ENCODE data around the gene HTR2C. TPM values are rescaled to one million over a fixed set of nuclear protein-coding genes. Genes with fewer than 3 reads are reported as not detected.

HTR2C gene
- total and polyA plus RNA-seq, 2 donors (not counting 1 experiment from before 2014, with no cell fraction given): not detected

DNA sequence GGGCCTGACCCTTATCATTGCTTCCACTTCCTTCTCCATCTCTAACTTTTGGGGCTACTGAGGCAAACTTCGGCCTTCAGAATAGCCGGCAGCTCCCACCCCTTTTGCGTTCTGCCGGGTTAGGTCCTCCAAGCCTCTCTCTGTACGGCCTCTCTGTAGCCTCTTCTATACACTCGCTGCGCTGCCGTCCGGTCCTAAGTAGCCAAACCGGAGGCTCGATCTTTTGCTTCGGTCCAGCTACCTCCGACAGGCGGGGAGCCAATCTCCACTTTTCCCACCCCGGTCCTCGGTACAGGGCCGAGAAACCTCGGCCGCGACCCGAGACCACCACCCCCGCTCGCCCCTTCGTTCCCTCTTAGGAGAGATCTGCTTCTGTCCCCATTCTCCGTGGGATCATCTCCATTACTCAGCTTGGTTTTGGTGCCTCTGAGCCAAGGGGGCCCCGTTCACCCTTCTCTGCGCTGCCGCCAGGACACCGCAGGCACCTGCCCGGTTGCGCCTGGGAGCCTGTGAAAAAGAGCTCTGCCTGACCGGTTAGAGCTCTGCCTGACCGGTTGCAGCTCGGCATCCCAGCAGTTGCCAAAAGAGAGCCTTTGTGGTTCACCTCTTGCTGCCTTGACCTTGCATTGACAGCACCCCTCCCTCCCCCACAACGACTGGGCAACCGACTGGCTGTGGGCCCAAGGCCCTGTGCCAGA, 1.0 kb upstream of the HTR2C start:
- peaks cover 0 to 15% (median 0%) of the 10 kb centered on the region in 3 donors for H3K9me3 ChIP-seq (ENCODE audit: control extremely low read depth in 1 of 3, control insufficient read depth in 2 of 3, insufficient read depth in 1 of 3, low read length in 2 of 3)
- Mint-ChIP-seq H3K9me3 (ENCODE audit: insufficient read depth) (no peaks in the 10 kb centered on the region), H3K4me1 (peaks cover 3% of the 10 kb centered on the region), H3K4me3 (no peak overlapping the region), H3K27me3 (peaks cover 22% of the 10 kb centered on the region), H3K27ac (no peak overlapping the region)
- ChIA-PET CTCF (no interaction called here), POLR2A (no interaction called here)
- 20% methylated on average over 19 of the region's 36 CpGs for WGBS (ENCODE audit: insufficient coverage)
- H3K36me3 ChIP-seq (replicated peaks in 1 of 2; ENCODE audit: control extremely low read depth in 1 of 2, control insufficient read depth in 1 of 2, extremely low read depth in 1 of 2, insufficient read depth in 2 of 2, low read length in 1 of 2): no peaks in the 10 kb centered on the region
- no peak for DNase-seq
- no peak overlapping the region for H2AFZ ChIP-seq (ENCODE audit: insufficient read depth, low read depth, low read length, poor library complexity, severe bottlenecking)
- no peak overlapping the region for H3K27ac ChIP-seq (ENCODE audit: low read length in 2 of 2)
- no peaks in the 10 kb centered on the region for H3K4me1 ChIP-seq (ENCODE audit: control insufficient read depth in 2 of 2, insufficient read depth in 2 of 2, low read length in 2 of 2)
- TF ChIP-seq, protein P1, sequence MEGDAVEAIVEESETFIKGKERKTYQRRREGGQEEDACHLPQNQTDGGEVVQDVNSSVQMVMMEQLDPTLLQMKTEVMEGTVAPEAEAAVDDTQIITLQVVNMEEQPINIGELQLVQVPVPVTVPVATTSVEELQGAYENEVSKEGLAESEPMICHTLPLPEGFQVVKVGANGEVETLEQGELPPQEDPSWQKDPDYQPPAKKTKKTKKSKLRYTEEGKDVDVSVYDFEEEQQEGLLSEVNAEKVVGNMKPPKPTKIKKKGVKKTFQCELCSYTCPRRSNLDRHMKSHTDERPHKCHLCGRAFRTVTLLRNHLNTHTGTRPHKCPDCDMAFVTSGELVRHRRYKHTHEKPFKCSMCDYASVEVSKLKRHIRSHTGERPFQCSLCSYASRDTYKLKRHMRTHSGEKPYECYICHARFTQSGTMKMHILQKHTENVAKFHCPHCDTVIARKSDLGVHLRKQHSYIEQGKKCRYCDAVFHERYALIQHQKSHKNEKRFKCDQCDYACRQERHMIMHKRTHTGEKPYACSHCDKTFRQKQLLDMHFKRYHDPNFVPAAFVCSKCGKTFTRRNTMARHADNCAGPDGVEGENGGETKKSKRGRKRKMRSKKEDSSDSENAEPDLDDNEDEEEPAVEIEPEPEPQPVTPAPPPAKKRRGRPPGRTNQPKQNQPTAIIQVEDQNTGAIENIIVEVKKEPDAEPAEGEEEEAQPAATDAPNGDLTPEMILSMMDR (IDR thresholded peaks at IDR 0.05): no peak
- TF ChIP-seq EZH2 (IDR thresholded peaks at IDR 0.05; ENCODE audit: borderline replicate concordance, insufficient read depth, low read depth, low read length, poor library complexity, severe bottlenecking): no peak
- H3K79me2 ChIP-seq (ENCODE audit: control insufficient read depth, insufficient read depth, low read length): no peaks in the 10 kb centered on the region
- no peak overlapping the region for H3K4me3 ChIP-seq (ENCODE audit: control extremely low read depth in 1 of 5, extremely low read depth in 1 of 5, insufficient read depth in 1 of 5, low read depth in 2 of 5, low read length in 4 of 5)
- H3K27me3 ChIP-seq (replicated peaks in 1 of 4; ENCODE audit: control extremely low read depth in 1 of 4, control insufficient read depth in 3 of 4, insufficient read depth in 4 of 4, low read length in 3 of 4): peaks cover 0 to 14% (median 6%) of the 10 kb centered on the region in 4 experiments
- no peak overlapping the region for H3K9ac ChIP-seq (ENCODE audit: low read length)
- ATAC-seq (ENCODE audit: low read depth): no peak
- H3K4me2 ChIP-seq (replicated peaks; ENCODE audit: low read depth, low read length, poor library complexity, severe bottlenecking): no peak overlapping the region
- no peaks in the 10 kb centered on the region for H4K20me1 ChIP-seq (ENCODE audit: control insufficient read depth, insufficient read depth, low read length, poor library complexity, severe bottlenecking)
- intact Hi-C loops (cut with micrococcal nuclease): no loop called here

GRCh38 chrX:114584375-114584943, 573 bp downstream of the HTR2C start:
- Mint-ChIP-seq H3K4me3 (no peak overlapping the region), H3K9me3 (ENCODE audit: insufficient read depth) (no peaks in the 10 kb centered on the region), H3K4me1 (peaks cover 3% of the 10 kb centered on the region), H3K27ac (no peak overlapping the region), H3K27me3 (peaks cover 24% of the 10 kb centered on the region)
- peaks cover 0 to 12% (median 6%) of the 10 kb centered on the region in 4 experiments for H3K27me3 ChIP-seq (replicated peaks in 1 of 4; ENCODE audit: control extremely low read depth in 1 of 4, control insufficient read depth in 3 of 4, insufficient read depth in 4 of 4, low read length in 3 of 4)
- no peak overlapping the region for H3K4me2 ChIP-seq (replicated peaks; ENCODE audit: low read depth, low read length, poor library complexity, severe bottlenecking)
- ATAC-seq (ENCODE audit: low read depth) (no peak), DNase-seq (no peak)
- ChIA-PET POLR2A (no interaction called here), CTCF (no interaction called here)
- no peaks in the 10 kb centered on the region for H4K20me1 ChIP-seq (ENCODE audit: control insufficient read depth, insufficient read depth, low read length, poor library complexity, severe bottlenecking)
- H3K79me2 ChIP-seq (ENCODE audit: control insufficient read depth, insufficient read depth, low read length): no peaks in the 10 kb centered on the region
- intact Hi-C loops (cut with micrococcal nuclease): no loop called here
- no peak overlapping the region for H3K4me3 ChIP-seq (ENCODE audit: control extremely low read depth in 1 of 5, extremely low read depth in 1 of 5, insufficient read depth in 1 of 5, low read depth in 2 of 5, low read length in 4 of 5)
- H2AFZ ChIP-seq (ENCODE audit: insufficient read depth, low read depth, low read length, poor library complexity, severe bottlenecking): no peak overlapping the region
- H3K9me3 ChIP-seq (ENCODE audit: control extremely low read depth in 1 of 3, control insufficient read depth in 2 of 3, insufficient read depth in 1 of 3, low read length in 2 of 3): peaks cover 0 to 15% (median 0%) of the 10 kb centered on the region in 3 donors
- H3K4me1 ChIP-seq (ENCODE audit: control insufficient read depth in 2 of 2, insufficient read depth in 2 of 2, low read length in 2 of 2): no peaks in the 10 kb centered on the region
- TF ChIP-seq, protein P1 (IDR thresholded peaks at IDR 0.05): no peak
- no peak for TF ChIP-seq EZH2 (IDR thresholded peaks at IDR 0.05; ENCODE audit: borderline replicate concordance, insufficient read depth, low read depth, low read length, poor library complexity, severe bottlenecking)
- no peak overlapping the region for H3K27ac ChIP-seq (ENCODE audit: low read length in 2 of 2)
- H3K36me3 ChIP-seq (replicated peaks in 1 of 2; ENCODE audit: control extremely low read depth in 1 of 2, control insufficient read depth in 1 of 2, extremely low read depth in 1 of 2, insufficient read depth in 2 of 2, low read length in 1 of 2): no peaks in the 10 kb centered on the region
- no peak overlapping the region for H3K9ac ChIP-seq (ENCODE audit: low read length)
- WGBS (ENCODE audit: insufficient coverage): 7% methylated on average over 49 of the region's 56 CpGs
